ENCODE data around the gene S100A13.

Gene S100A13

GRCh38 chr1:153662269-153662668, 35.0 kb upstream of the S100A13 start:
- Histone ChIP-seq H3K4me3 (ENCODE audit: severe bottlenecking) (no peak overlapping the region), H3K9me3 (ENCODE audit: severe bottlenecking) (no peaks in the 10 kb centered on the region), H3K4me1 (ENCODE audit: insufficient read depth, poor library complexity, severe bottlenecking) (no peaks in the 10 kb centered on the region), H3K27ac (ENCODE audit: poor library complexity, severe bottlenecking) (no peak overlapping the region), H3K36me3 (ENCODE audit: low read depth) (peaks cover 78% of the 10 kb centered on the region), H3K27me3 (ENCODE audit: insufficient read depth, poor library complexity, severe bottlenecking) (no peaks in the 10 kb centered on the region)
- DNase-seq (ENCODE audit: low spot score) (no peak), ATAC-seq (ENCODE audit: low read depth) (no peak)
- no peak for TF ChIP-seq CTCF (IDR thresholded peaks at IDR 0.05; ENCODE audit: poor library complexity, severe bottlenecking)

- no peak for TF ChIP-seq CTCF (IDR thresholded peaks at IDR 0.05; ENCODE audit: poor library complexity, severe bottlenecking)
- Histone ChIP-seq H3K9me3 (ENCODE audit: severe bottlenecking) (no peaks in the 10 kb centered on the region), H3K4me3 (ENCODE audit: severe bottlenecking) (no peak overlapping the region), H3K4me1 (ENCODE audit: insufficient read depth, poor library complexity, severe bottlenecking) (no peaks in the 10 kb centered on the region), H3K36me3 (ENCODE audit: low read depth) (peaks cover 67% of the 10 kb centered on the region), H3K27ac (ENCODE audit: poor library complexity, severe bottlenecking) (no peak overlapping the region), H3K27me3 (ENCODE audit: insufficient read depth, poor library complexity, severe bottlenecking) (no peaks in the 10 kb centered on the region)
- no peak for ATAC-seq (ENCODE audit: low read depth)
- DNase-seq (ENCODE audit: low spot score) = no peak
Observed at GRCh38 chr1:153661111-153661708, 33.9 kb upstream of the S100A13 start.

- peaks cover 52% of the 10 kb centered on the region for H3K36me3 ChIP-seq (ENCODE audit: low read depth)
- no peaks in the 10 kb centered on the region for H3K9me3 ChIP-seq (ENCODE audit: severe bottlenecking)
- no peaks in the 10 kb centered on the region for H3K27me3 ChIP-seq (ENCODE audit: insufficient read depth, poor library complexity, severe bottlenecking)
- peak overlapping the region; percentile 55 for H3K27ac ChIP-seq (ENCODE audit: poor library complexity, severe bottlenecking)
- H3K4me3 ChIP-seq (ENCODE audit: severe bottlenecking) = no peak overlapping the region
- DNase-seq (ENCODE audit: low spot score) (no peak), ATAC-seq (ENCODE audit: low read depth) (no peak)
- H3K4me1 ChIP-seq (ENCODE audit: insufficient read depth, poor library complexity, severe bottlenecking) = no peaks in the 10 kb centered on the region
- no peak for TF ChIP-seq CTCF (IDR thresholded peaks at IDR 0.05; ENCODE audit: poor library complexity, severe bottlenecking)
Observed at GRCh38 chr1:153659656-153660055, 32.4 kb upstream of the S100A13 start.

- Histone ChIP-seq H3K27me3 (ENCODE audit: insufficient read depth, poor library complexity, severe bottlenecking) (no peaks in the 10 kb centered on the region), H3K4me3 (ENCODE audit: severe bottlenecking) (peak overlapping the region; percentile 83), H3K27ac (ENCODE audit: poor library complexity, severe bottlenecking) (peak overlapping the region; percentile 55), H3K9me3 (ENCODE audit: severe bottlenecking) (no peaks in the 10 kb centered on the region), H3K4me1 (ENCODE audit: insufficient read depth, poor library complexity, severe bottlenecking) (no peaks in the 10 kb centered on the region), H3K36me3 (ENCODE audit: low read depth) (peaks cover 47% of the 10 kb centered on the region)
- no peak for DNase-seq (ENCODE audit: low spot score)
- TF ChIP-seq CTCF (IDR thresholded peaks at IDR 0.05; ENCODE audit: poor library complexity, severe bottlenecking) = no peak
- ATAC-seq (ENCODE audit: low read depth) = no peak
Observed at GRCh38 chr1:153659175-153659534, 31.9 kb upstream of the S100A13 start.

DNA sequence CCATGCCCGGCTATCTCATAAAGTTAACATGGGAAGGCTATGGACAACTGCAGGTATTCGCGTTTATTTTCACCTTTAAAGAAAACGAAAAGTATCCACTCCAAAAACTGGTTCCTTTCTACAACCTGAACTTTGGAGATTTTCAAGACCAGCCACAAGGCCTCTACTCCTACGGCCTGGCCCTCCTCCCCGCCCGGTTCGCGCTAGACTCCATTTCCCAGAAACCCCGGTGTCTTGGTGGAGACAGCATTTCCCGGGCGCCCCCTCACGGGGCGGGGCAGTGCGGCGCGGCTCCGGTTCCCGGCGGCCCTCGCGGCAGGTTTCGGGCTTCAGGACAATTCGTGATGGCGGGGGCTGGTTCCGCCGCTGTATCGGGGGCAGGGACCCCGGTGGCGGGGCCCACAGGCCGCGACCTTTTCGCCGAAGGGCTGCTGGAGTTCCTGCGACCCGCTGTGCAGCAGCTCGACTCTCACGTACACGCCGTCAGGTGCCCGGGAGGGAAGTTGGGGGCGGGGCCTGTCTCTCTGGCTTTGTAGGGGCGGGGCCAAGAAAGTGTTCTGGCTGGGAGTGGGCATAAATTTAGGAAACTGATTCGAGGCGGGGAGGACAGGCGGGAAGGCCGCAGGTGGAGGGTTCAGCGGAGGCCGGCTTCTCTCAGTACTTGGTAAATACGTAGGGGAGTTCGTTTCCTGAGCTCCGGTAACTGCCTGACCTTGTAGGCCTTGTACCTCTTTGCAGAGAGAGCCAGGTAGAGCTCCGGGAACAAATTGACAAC, 31.3 kb upstream of the S100A13 start, which contains the start of gene SNAPIN:
TSS of gene SNAPIN (plus strand) at position 304 of the 775 bp plus-strand sequence. CDS start at position 345, 41 bp downstream.
- DNase-seq (ENCODE audit: low spot score) = peak; percentile 88
- Histone ChIP-seq H3K4me1 (ENCODE audit: insufficient read depth, poor library complexity, severe bottlenecking) (no peaks in the 10 kb centered on the region), H3K27me3 (ENCODE audit: insufficient read depth, poor library complexity, severe bottlenecking) (no peaks in the 10 kb centered on the region), H3K27ac (ENCODE audit: poor library complexity, severe bottlenecking) (peak within 1 kb of the TSS; percentile 55), H3K9me3 (ENCODE audit: severe bottlenecking) (no peaks in the 10 kb centered on the region), H3K36me3 (ENCODE audit: low read depth) (peaks cover 41% of the 10 kb centered on the region), H3K4me3 (ENCODE audit: severe bottlenecking) (peak within 1 kb of the TSS; percentile 83)
- TF ChIP-seq CTCF (IDR thresholded peaks at IDR 0.05; ENCODE audit: poor library complexity, severe bottlenecking) = no peak
- peak; percentile 97 for ATAC-seq (ENCODE audit: low read depth)

Data from RWPE2 (cell line).